ENCODE measurements around the gene DLGAP4.

DNA sequence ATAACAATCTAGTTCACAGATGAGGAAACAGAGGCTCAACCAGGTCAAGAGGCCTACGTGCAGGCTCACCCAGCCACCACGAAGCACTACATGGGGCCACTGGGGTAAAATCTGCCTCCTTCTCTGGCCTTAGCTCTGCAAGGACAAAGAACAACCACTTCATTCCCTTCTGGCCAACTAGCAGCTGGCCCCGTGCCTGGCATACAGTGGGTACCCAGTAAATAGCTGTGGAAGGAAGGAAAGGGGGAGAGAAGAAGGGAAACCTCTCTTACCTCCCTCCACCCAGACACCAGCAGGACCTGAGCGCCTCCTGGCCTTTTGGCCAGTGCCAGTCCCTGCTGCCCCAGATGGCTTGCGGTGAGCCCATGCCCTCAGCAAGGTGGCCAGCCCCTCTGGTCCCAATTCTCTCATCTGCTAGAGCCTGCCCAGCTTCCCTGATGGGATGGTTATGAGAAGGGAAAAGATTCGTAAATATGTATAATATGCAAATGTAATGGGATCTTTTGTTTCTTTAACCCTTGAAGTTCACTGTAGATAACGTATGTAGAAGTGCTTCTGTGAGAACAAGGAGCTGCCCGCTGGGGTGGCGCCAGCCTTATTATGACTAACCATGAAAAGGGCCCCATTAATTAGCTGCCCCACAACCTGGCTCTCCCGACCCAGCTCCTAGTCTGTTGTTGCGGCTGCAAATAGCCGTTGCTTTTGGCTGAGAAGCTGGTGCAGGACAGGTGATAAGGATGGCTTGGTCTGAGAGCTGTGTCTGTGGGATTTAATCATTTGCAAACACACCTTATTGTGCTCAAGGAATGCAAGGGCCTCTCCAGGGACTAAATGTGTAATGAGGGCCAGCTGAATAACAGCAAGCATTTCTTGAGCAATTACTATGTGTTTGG is 62.0 kb downstream of the DLGAP4 start:
- TF ChIP-seq, protein P1, sequence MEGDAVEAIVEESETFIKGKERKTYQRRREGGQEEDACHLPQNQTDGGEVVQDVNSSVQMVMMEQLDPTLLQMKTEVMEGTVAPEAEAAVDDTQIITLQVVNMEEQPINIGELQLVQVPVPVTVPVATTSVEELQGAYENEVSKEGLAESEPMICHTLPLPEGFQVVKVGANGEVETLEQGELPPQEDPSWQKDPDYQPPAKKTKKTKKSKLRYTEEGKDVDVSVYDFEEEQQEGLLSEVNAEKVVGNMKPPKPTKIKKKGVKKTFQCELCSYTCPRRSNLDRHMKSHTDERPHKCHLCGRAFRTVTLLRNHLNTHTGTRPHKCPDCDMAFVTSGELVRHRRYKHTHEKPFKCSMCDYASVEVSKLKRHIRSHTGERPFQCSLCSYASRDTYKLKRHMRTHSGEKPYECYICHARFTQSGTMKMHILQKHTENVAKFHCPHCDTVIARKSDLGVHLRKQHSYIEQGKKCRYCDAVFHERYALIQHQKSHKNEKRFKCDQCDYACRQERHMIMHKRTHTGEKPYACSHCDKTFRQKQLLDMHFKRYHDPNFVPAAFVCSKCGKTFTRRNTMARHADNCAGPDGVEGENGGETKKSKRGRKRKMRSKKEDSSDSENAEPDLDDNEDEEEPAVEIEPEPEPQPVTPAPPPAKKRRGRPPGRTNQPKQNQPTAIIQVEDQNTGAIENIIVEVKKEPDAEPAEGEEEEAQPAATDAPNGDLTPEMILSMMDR (IDR thresholded peaks at IDR 0.05; ENCODE audit: insufficient read depth, low read length): no peak
- TF ChIP-seq POLR2AphosphoS5 (IDR thresholded peaks at IDR 0.05; ENCODE audit: low read depth): no peak
- no peak for TF ChIP-seq REST (IDR thresholded peaks at IDR 0.05; ENCODE audit: insufficient replicate concordance, low read depth)
- no peak for TF ChIP-seq GABPA (IDR thresholded peaks at IDR 0.05; ENCODE audit: low read depth)
